ENCODE data around the gene GATA1.

DNA sequence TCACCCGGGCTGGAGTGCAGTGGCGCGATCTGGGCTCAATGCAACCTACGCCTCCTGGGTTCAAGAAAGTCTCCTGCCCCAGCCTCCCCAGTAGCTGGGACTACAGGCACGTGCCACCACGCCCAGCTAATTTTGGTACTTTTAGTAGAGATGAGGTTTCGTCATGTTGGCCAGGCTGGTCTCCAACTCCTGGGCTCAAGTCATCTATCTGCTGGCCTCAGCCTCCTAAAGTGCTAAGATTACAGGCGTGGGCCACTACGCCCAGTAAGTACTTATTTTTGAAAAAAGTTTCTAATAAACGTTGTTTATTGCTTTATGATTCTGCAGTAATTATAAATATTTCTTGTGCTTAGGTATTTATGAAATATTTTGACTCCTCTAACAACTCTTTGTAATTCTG, 53.3 kb downstream of the GATA1 start:
- TF ChIP-seq REST (IDR thresholded peaks at IDR 0.05; ENCODE audit: insufficient read depth in 1 of 2, low read depth in 2 of 2, low read length in 1 of 2) (no peak), POLR2AphosphoS5 (IDR thresholded peaks at IDR 0.05; ENCODE audit: low read depth, low read length) (no peak)
- TF ChIP-seq, protein P1, sequence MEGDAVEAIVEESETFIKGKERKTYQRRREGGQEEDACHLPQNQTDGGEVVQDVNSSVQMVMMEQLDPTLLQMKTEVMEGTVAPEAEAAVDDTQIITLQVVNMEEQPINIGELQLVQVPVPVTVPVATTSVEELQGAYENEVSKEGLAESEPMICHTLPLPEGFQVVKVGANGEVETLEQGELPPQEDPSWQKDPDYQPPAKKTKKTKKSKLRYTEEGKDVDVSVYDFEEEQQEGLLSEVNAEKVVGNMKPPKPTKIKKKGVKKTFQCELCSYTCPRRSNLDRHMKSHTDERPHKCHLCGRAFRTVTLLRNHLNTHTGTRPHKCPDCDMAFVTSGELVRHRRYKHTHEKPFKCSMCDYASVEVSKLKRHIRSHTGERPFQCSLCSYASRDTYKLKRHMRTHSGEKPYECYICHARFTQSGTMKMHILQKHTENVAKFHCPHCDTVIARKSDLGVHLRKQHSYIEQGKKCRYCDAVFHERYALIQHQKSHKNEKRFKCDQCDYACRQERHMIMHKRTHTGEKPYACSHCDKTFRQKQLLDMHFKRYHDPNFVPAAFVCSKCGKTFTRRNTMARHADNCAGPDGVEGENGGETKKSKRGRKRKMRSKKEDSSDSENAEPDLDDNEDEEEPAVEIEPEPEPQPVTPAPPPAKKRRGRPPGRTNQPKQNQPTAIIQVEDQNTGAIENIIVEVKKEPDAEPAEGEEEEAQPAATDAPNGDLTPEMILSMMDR (IDR thresholded peaks at IDR 0.05), result no peak
